GM19351 (cell line): ENCODE data around the gene IFITM10.
"Not testable (repeated sequence)": the region's sequence is repeated elsewhere in the genome, so short reads cannot be mapped to it uniquely, and the experiment has no call there.

ENCODE experiments used
- ATAC-seq: cut with Tn5 transposase; IDR thresholded peaks from one replicate; pipeline ENCODE4 v1.9.1; 2021; ENCODE audit warnings: mild to moderate bottlenecking, moderate library complexity; ENCODE audit not compliant: unreplicated experiment

The IFITM10 gene

GRCh38 chr11:1778141-1778911 is 27.9 kb upstream of the IFITM10 start:
- ATAC-seq, result no peak

- ATAC-seq, result no peak
Measured at GRCh38 chr11:1777737-1778136, 27.3 kb upstream of the IFITM10 start.

GRCh38 chr11:1776944-1777715 is 26.7 kb upstream of the IFITM10 start:
- no peak for ATAC-seq

DNA sequence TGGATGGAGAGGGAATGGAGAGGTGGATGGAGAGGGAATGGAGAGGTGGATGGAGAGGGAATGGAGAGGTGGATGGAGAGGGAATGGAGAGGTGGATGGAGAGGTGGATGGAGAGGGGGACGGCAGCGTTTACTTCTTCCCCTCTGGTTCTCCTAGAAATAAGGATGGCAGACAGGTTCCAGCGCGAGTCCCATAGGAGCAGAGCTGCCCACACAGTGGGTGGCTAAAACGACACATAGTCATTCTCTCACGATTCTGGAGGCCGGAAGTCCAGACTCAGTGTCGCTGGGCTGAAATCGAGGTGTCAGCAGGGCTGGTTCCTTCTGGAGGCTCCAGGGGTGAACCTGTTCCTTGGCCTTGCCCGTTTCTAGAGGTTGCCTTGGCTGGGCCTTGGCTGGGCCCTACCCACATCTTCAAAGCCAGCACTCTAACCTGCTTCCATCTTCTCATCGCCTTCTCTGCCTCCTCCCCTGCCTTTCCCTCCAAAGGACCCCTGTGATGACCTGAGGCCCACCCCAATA is 26.0 kb upstream of the IFITM10 start:
- ATAC-seq, result no peak

DNA sequence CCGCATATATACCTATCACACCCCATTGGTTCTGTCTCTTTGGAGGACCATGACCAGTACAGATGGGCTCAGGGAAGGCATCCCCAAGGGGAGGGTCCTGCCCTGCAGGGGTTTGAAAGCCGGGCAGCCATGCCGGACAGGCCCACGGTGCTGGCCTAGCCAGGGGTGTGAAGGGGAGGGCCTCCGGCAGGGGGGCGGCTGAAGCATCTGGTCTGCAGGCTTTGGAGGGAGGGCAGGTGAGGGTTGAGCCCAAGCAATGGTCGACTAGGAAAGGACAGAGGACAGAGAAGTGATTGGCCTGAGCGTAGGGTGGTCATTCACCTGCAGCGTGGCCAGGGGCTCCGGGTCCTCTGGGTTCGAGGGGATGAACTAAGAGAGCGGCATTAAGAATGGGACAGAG is 24.5 kb upstream of the IFITM10 start:
- ATAC-seq, result no peak

GRCh38 chr11:1773994-1774550 is 23.7 kb upstream of the IFITM10 start:
- ATAC-seq, result no peak

DNA sequence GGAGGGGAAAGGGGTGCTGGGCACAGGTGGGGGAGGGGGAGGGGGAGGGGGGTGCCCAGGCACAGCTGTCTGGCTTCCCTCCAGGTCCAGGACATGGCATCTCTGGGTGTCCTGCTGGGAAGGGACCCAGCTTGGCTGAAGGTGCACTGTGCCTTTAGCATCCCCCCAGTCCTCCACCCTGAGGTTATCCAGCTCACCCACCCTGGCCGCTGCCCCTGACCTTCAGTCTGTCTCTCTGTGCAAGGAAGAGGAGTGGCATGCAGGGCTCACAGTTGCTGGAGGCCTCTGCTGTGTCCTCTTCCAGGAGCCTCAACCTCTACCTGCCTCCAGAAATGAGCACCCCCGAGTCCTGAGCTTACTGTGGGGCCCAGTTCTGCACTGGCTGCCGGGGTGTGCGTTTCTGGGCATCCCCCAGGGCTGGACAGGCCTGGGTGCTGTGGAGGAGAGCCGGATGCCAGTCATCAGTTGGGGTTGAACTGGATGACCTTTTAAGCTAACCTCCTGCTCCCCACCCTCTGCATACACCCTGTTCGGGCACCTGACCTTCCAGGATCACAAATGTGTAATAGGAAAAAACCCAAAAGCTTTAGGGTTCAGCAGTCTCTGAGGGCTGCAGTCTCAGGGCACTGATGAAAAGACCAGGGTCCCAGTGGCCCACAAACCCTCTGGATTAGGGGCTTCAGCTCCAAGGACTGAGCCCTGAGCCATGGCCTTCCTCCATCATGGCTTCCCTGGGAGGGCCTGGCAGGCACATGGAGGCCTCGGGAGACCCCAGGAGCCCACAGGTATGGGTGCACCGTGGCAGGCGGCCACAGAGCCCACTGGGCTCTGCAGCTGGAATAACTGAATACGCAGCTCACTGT is 23.0 kb upstream of the IFITM10 start:
- no peak for ATAC-seq

DNA sequence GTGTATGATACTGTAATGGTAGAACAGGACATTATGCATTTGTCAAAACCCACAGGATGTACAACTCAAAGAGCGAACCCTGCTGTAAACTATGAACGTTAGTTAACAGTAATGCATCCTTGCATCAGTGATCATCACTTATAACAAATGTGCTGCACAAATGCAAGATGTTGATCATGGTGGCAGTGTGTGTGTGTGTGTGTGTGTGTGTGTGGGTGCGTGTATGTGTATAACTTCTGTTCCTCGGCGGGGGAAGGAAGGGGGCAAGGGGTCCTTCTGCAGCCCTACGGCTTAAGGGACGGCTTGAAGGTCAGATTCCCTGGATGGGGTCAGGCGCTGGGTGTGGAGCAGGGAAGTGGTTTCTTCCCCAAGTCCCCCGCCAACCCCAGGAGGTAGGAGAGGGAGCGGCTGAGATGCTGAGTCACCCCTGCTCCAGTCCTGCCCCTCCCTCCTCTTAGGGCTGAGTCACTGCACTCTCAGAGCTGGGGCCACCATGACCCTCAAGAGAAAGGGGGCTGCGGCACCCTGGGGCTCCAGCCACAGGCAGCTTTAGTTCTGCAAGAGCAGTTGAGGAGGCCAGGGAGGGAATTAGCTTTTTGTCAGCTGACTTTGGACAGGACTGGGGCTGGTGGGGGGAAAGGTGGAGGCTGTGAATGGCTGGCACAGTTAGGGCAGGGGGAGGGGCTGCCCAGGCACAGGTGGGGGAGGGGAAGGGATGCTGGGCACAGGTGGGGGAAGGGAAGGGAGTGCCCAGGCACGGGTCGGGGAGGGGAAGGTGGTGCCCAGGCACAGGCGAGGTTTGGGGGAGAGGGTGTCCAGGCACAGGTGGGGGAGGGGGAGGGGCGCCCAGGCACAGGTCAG is 22.1 kb upstream of the IFITM10 start:
- ATAC-seq, result no peak

DNA sequence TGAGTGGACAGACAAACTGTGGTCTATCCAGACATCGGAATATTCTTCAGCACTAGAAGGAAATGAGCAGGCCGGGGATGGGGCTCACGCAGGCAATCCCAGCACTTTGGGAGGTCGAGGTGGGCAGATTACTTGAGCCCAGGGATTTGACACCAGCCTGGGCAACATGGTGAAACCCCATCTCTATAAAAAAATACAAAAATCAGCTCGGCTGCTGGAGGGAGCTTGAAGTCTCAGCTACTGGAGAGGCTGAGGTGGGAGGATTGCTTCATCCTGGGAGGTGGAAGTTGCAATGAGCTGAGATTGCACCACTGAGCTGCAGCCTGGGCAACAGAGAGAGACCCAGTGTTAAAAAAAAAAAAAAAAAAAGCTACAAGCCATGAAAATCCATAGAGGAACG is 21.3 kb upstream of the IFITM10 start:
- no peak for ATAC-seq

GRCh38 chr11:1771273-1771672 is 20.9 kb upstream of the IFITM10 start:
- ATAC-seq, result no peak

- no peak for ATAC-seq
Measured at GRCh38 chr11:1770528-1770927, 20.1 kb upstream of the IFITM10 start.

GRCh38 chr11:1770061-1770460 is 19.7 kb upstream of the IFITM10 start:
- no peak for ATAC-seq

DNA sequence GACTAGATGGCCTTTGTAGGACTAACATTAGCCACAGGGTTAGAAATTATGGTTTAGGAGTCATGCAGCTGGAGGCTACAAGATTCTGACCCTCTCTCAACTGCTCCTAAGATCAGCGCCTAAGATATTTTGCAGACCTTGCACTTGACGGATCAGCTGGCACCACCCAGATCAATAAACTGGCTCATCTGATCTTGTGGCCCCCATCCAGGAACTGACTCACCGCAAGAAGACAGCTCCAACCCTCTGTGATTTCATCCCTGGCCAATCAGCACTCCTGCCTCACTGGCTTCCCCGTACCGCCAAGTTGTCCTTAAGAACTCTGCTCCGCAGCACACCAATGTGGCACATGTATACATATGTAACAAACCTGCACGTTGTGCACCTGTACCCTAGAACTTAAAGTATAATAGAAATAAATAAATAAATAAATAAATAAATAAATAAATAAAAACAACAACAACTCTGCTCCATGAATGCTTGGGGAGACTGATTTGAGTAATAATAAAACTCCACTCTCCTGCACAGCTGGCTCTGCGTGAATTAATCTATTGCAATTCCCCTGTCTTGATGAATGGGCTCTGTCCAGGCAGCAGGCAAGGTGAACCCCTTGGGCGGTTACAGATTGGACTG is 19.0 kb upstream of the IFITM10 start:
- not testable (repeated sequence) for ATAC-seq

- no peak for ATAC-seq
Measured at GRCh38 chr11:1768141-1768469, 17.7 kb upstream of the IFITM10 start.

GRCh38 chr11:1767399-1768140 is 17.2 kb upstream of the IFITM10 start:
- ATAC-seq, result no peak

- no peak for ATAC-seq
Measured at GRCh38 chr11:1766719-1767398, 16.5 kb upstream of the IFITM10 start.

GRCh38 chr11:1765871-1766718 is 15.7 kb upstream of the IFITM10 start:
- no peak for ATAC-seq
